Tibial artery (tissue), 4 donors: ENCODE results near the gene LHFPL2.
A peak's percentile ranks its signal among the peaks of the same experiment; 100 is the strongest.

ENCODE experiments used
- DNase-seq, 2 donors: peaks; one replicate each; pipeline ENCODE4 v3.0.0-alpha.2; 2019
- H3K27ac ChIP-seq, 2 donors: fragments of 200-600 bp; sonication (generic) in 1 of 2; 1 replicate in 1 of 2; 2 replicates in 1 of 2; pipeline ENCODE4 v1.5.1; 2018 to 2019; ENCODE audit warnings: mild to moderate bottlenecking in 1 of 2
- H3K27me3 ChIP-seq, 2 donors: fragments of 200-600 bp; sonication (generic) in 1 of 2; one replicate each; pipeline versions ENCODE4 v1.5.1 to v1.6.0; 2016 to 2019
- H3K36me3 ChIP-seq, 3 donors: fragments of 200-600 bp; sonication (generic) in 2 of 3; one replicate each; pipeline ENCODE4 v1.5.1; 2016 to 2019; ENCODE audit warnings: mild to moderate bottlenecking in 2 of 3
- H3K4me1 ChIP-seq, 4 donors: fragments of 200-600 bp; sonication (generic) in 2 of 4; 1 replicate in 3 of 4; 2 replicates in 1 of 4; pipeline ENCODE4 v1.5.1; 2016 to 2019
- H3K4me3 ChIP-seq, 2 donors: fragments of 200-600 bp; sonication (generic) in 1 of 2; 1 replicate in 1 of 2; 2 replicates in 1 of 2; pipeline ENCODE4 v1.5.1; 2018 to 2019; ENCODE audit warnings: mild to moderate bottlenecking in 2 of 2
- H3K9me3 ChIP-seq, 3 donors: fragments of 200-600 bp; sonication (generic) in 1 of 3; one replicate each; pipeline ENCODE4 v1.5.1; 2016 to 2019
- intact Hi-C: fragments of 100-400 bp; cut with DNase I; formaldehyde crosslinking; loops from one replicate; pipeline ENCODE4 v1.15.0; 2023; ENCODE audit warnings: low total_unique reads
- TF ChIP-seq, protein P1 (sequence below), 2 experiments: fragments of 200-600 bp in 1 of 2; fragments of 450-650 bp in 1 of 2; IDR thresholded peaks; one replicate each; pipeline ENCODE4 v1.5.1; 2017 to 2019; ENCODE audit warnings: antibody characterized with exemption in 2 of 2, mild to moderate bottlenecking in 1 of 2, moderate library complexity in 1 of 2

LHFPL2 gene

DNA sequence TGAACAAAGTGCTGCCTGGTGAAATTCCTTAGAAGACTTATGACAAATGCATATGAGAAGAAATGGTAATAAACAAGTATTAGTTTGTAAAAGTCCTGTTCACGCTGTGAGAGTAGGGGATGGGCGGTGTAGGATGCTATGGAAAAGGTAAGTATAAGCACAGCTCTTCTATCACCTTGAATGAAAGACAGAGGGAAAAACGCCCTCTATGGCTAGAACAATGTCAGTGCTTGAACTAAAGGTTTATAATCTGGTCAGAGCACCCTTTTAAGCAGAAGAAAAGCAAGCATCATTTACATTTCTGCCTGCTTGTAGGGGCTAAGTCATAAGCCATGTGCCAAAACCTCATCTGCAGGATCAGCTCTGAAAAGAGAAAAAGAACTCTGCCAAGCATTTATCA lies 115.2 kb downstream of the LHFPL2 start:
- H3K9me3 ChIP-seq: no peaks in the 10 kb centered on the region
- no peaks in the 10 kb centered on the region for H3K36me3 ChIP-seq
- peak overlapping the region; percentile 82 to 86 for H3K27ac ChIP-seq
- intact Hi-C loops: no loop called here
- no peaks in the 10 kb centered on the region for H3K27me3 ChIP-seq
- no peak overlapping the region for H3K4me3 ChIP-seq
- TF ChIP-seq, protein P1, sequence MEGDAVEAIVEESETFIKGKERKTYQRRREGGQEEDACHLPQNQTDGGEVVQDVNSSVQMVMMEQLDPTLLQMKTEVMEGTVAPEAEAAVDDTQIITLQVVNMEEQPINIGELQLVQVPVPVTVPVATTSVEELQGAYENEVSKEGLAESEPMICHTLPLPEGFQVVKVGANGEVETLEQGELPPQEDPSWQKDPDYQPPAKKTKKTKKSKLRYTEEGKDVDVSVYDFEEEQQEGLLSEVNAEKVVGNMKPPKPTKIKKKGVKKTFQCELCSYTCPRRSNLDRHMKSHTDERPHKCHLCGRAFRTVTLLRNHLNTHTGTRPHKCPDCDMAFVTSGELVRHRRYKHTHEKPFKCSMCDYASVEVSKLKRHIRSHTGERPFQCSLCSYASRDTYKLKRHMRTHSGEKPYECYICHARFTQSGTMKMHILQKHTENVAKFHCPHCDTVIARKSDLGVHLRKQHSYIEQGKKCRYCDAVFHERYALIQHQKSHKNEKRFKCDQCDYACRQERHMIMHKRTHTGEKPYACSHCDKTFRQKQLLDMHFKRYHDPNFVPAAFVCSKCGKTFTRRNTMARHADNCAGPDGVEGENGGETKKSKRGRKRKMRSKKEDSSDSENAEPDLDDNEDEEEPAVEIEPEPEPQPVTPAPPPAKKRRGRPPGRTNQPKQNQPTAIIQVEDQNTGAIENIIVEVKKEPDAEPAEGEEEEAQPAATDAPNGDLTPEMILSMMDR (IDR thresholded peaks at IDR 0.05): peak; percentile 11 to 31
- DNase-seq: no peak
- H3K4me1 ChIP-seq: peaks cover 0 to 61% (median 42%) of the 10 kb centered on the region in 4 donors

- peaks cover 5 to 72% (median 54%) of the 10 kb centered on the region in 4 donors for H3K4me1 ChIP-seq
- H3K9me3 ChIP-seq: no peaks in the 10 kb centered on the region
- TF ChIP-seq, protein P1 (IDR thresholded peaks at IDR 0.05): no peak
- intact Hi-C loops: no loop called here
- no peaks in the 10 kb centered on the region for H3K36me3 ChIP-seq
- H3K4me3 ChIP-seq: no peak overlapping the region
- no peaks in the 10 kb centered on the region for H3K27me3 ChIP-seq
- no peak for DNase-seq
- H3K27ac ChIP-seq: peak overlapping the region; percentile 19 to 77
Observed at GRCh38 chr5:78530342-78531096, 118.1 kb downstream of the LHFPL2 start.

- Histone ChIP-seq H3K36me3 (no peaks in the 10 kb centered on the region), H3K4me1 (peaks cover 5 to 71% (median 45%) of the 10 kb centered on the region in 4 donors), H3K27me3 (no peaks in the 10 kb centered on the region), H3K9me3 (no peaks in the 10 kb centered on the region), H3K27ac (peak overlapping the region; percentile 77 to 78), H3K4me3 (no peak overlapping the region)
- DNase-seq: no peak
- intact Hi-C loops: no loop called here
- TF ChIP-seq, protein P1 (IDR thresholded peaks at IDR 0.05): no peak
Observed at GRCh38 chr5:78527925-78528324, 120.6 kb downstream of the LHFPL2 start.

- no peak overlapping the region for H3K4me3 ChIP-seq
- TF ChIP-seq, protein P1 (IDR thresholded peaks at IDR 0.05): no peak
- intact Hi-C loops: no loop called here
Observed at GRCh38 chr5:78527054-78527859, 121.3 kb downstream of the LHFPL2 start.

GRCh38 chr5:78526049-78526525 lies 122.5 kb downstream of the LHFPL2 start:
- TF ChIP-seq, protein P1 (IDR thresholded peaks at IDR 0.05): no peak
- Histone ChIP-seq H3K36me3 (no peaks in the 10 kb centered on the region), H3K27me3 (no peaks in the 10 kb centered on the region), H3K4me3 (no peak overlapping the region), H3K27ac (peak overlapping the region; percentile 69 to 78), H3K9me3 (no peaks in the 10 kb centered on the region), H3K4me1 (peaks cover 5 to 71% (median 45%) of the 10 kb centered on the region in 4 donors)
- intact Hi-C loops: no loop called here
- peak in 1 of 2 donors; percentile 61 for DNase-seq

More at GRCh38 chr5:78527054-78527859, 121.3 kb downstream of the LHFPL2 start:
- Histone ChIP-seq H3K27ac (peak overlapping the region; percentile 77 to 78), H3K9me3 (no peaks in the 10 kb centered on the region), H3K4me1 (peaks cover 5 to 71% (median 45%) of the 10 kb centered on the region in 4 donors), H3K27me3 (no peaks in the 10 kb centered on the region), H3K36me3 (no peaks in the 10 kb centered on the region)
- peak; percentile 91 to 93 for DNase-seq
